ENCODE data around the gene EED.
"Not testable (repeated sequence)": the region's sequence is repeated elsewhere in the genome, so short reads cannot be mapped to it uniquely, and the experiment has no call there.

The EED gene

GRCh38 chr11:86219311-86220193 lies 25.0 kb upstream of the EED start:
- DNase-seq, result no peak

DNA sequence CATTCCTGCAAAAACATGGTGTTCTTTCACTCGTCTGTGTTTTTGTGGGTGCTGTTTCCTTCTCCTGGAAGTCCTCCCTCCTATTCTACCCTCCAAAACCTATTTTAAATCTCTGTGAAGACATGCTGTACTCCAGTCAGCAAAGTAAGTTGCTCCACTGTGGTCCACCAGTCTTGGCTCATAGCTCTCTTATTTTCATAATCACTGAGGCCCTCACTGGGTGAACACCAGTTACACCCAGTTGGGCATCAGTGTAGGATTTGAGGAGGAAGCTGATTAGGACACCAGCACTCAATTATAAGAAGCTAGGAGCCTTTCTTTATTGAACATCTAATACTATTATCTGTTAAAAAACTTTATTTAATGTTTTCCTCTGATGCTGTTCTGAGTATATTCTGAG lies 23.9 kb upstream of the EED start:
- no peak for DNase-seq

GRCh38 chr11:86222081-86222480 lies 22.5 kb upstream of the EED start:
- no peak for DNase-seq

GRCh38 chr11:86224575-86224974 lies 20.0 kb upstream of the EED start:
- DNase-seq, result not testable (repeated sequence)

DNA sequence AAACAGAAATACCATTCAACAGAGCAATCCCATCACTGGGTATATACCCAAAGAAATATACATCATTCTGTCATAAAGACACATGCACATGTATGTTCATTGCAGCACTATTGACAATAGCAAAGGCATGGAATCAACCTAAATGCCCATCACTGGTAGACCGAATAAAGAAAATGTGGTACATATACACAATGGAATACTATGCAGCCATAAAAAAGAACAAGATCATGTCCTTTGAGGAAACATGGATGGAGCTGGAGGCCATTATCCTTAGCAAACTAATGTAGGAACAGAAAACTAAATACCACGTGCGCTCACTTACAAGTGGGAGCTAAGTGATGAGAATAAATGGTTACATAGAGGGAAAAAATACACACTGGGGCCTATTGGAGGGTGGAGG lies 19.2 kb upstream of the EED start:
- DNase-seq, result not testable (repeated sequence)

DNA sequence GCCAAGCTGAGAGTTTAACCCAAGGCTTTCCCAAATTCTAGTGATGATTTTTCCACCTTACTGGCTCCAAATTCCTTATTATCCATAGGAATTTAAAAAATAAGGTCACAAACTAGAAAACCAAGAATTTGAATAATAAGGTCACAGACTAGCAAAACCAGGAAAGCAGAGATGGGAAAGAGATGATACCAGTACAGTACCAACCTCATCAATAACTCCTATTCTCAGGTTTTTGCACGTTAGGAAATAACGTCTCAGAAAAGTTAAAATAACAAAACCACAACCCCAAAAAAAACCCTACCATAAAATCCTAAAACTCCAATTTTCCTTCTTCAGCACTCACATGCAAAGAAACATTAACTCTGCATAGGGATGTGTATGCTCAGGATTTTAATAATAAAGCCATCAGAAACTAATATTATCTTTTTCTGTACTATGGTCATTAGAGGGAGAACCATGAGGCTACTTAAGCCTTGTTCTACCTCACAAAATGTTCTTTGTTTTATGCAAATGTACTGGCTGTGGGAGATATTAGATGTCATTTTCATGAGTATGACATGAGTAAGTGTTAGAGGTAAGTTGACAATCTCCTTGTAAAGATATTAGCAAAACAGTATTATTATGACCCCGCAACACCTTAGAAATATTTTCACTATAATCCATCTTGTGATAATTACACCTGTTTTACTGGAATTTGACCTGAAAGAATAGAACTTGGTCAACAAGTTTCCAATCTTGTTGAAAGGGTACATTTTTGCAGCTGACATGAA lies 16.1 kb upstream of the EED start:
- DNase-seq, result no peak

DNA sequence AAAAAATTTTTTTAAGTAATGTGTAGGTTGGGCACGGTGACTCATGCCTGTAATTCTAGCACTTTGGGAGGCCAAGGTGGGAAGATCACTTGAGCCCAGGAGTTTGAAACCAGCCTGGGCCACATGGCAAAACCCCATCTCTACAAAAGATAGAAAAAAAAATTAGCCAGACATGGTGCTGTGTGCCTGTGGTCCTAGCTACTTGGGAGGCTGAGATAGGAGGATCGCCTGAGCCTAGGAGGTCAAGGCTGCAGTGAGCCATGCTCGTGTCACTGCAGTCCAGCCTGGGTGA lies 15.6 kb upstream of the EED start:
- peak; percentile 58 for DNase-seq

- DNase-seq, result no peak
Measured at GRCh38 chr11:86230179-86230804, 14.3 kb upstream of the EED start.

- DNase-seq, result no peak
Measured at GRCh38 chr11:86230921-86231434, 13.6 kb upstream of the EED start.

- no peak for DNase-seq
Measured at GRCh38 chr11:86232556-86232955, 12.0 kb upstream of the EED start.

- DNase-seq, result no peak
Measured at GRCh38 chr11:86234831-86235461, 9.6 kb upstream of the EED start.

DNA sequence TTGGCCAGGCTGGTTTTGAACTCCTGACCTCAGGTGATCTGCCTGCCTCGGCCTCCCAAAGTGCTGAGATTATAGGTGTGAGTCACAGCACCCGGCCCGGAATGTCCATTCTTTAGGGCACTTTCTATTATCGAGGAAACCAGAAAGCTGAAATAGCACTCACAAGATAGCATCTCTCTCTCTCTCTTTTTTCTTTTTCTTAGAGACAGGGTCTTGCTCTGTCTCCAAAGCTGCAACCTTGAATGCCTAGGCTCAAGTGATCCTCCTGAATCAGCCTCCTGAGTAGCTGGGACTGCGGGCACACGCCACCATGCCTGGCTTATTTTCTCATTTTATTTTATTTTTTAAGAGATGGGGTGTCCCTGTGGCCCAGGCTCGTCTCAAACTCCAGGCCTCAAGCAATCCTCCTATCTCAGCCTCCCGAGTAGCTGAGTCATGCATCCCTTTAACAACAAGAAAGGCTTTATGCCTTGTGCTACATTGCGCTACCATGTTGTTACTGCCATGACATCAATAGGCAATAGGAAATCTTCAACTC lies 7.2 kb upstream of the EED start:
- no peak for DNase-seq

DNA sequence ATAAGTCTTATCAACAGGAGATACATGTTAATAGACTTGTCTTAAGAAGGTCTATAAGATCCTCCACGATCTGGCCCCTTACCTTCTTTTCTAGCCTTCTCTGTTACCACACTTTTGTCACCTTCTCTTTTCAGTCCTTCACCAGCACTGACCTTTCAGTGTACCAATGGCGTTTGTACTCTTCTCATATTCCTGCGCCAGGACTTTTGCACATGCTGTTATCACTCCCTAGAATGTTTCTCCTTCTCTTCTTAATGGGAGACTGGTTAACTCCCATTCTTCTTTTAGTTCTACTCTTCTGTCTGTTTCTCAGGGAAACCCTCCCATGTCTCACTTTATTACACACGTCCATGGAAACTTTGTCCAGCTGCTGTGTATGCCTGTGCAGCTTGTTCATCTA lies 4.4 kb upstream of the EED start:
- DNase-seq, result no peak

DNA sequence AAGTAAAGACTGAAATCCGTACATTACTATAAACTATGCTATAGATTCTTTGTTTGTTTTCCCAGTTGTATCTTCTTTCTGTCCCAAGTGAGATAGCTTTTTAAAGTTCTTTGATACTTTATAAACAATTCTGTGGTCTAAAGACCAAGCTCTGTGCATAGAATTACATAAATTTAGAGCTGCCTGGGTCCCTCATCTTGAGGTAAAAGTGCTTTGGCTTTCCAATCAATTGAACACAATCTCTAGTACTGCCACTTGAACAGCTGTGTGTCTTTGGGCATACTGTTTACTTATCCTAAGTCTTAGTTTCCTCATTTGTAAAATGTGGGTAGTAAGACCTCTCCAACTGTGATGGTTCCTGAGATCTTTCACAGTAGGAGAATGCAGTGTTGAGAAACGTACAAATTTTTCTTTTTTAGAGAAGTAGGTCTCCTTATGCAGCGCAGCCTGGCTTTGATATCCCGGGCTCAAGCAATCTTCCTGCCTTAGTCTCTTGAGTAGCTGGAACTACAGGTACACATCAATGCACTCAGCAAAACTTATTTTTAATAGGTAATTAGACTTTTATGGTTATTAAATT lies 2.5 kb upstream of the EED start:
- DNase-seq, result no peak

DNA sequence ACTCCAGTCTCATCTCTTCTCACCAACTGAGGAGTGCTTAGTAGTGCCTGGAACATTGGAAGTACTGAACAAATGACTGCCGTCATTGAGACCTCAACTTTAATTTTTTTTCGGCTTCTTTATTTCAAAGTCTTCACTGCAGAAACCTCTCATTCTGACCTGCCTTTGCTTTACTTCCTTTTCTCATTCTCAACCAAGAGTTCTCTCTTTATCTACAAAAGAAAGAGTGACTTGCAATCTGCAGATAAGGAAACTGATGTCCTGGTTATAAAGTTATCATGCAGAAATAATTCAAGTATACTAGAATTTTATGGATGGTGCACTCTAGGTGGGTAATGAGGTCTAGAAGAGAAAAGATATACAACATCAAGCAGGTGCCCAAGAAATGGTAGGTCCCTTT lies 1.2 kb upstream of the EED start:
- DNase-seq, result no peak

DNA sequence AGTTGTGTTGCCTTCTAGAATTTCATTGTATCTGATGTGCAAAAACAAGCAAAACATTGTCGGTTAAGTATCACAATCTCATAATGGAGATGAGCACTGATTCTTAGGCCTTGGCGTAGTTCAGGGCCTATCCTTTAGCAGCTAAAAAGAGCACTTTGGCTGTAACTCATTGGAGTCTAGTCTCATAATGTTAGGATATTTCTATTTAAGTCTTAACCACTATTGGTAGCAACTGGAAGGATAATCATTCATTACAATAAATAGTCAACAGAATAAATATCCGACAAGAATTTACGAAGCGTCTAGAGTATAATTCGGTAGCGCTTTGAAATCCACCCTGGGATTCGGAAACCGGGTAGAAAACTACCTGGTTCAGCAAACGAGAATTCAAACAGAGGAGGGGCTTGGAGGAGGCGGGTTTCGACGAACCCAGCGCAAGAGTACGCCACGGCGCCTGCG lies 461 bp upstream of the EED start:
- peak; percentile 86 for DNase-seq

DNA sequence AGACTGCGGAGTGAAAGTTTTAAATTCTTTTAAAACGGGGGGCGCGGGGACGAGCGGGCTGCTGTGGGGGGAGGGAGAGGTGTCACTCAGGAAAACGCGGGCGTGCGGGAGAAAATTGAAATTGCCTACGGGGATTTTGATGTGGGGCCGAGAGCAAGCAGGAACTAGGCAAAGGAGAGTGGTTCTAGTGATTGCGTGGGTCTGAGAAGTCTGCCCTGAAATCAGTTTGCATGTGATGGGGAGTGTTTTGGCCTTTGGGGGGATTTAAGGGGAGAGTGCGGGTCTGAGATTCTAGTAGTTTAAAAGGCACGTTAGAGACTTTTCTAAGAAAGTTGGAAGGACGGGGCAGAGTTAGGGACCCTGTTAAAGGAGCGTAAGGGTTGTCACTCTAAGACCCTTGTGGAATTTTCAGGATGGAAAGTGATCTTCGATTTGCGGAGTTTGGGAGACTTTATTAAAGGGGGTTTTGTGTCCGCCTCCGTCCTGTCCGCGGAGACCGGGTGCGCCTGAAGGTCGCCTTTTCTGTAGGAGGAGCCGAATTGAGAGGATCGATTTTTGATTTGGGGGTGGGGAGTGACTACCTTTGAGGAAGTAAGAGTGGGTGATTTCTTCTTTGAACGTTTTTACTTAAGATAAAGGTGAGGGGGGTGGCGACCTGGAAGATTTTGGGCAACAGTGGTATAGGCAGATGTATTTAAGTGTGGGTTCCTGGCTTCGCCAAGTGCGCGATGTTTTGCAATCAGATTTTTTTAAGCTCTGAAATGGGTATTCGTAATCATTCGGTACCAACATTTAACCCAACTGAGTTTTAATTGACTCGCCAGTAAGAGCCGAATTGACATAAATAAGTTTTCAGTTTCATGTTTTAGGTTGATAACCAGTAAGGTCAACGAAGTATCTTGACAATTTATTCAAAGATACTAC lies 1.1 kb downstream of the EED start:
- DNase-seq, result peak; percentile 37

GRCh38 chr11:86246293-86246675 lies 1.7 kb downstream of the EED start:
- DNase-seq, result no peak

GRCh38 chr11:86247608-86248007 lies 3.1 kb downstream of the EED start:
- DNase-seq, result no peak

DNA sequence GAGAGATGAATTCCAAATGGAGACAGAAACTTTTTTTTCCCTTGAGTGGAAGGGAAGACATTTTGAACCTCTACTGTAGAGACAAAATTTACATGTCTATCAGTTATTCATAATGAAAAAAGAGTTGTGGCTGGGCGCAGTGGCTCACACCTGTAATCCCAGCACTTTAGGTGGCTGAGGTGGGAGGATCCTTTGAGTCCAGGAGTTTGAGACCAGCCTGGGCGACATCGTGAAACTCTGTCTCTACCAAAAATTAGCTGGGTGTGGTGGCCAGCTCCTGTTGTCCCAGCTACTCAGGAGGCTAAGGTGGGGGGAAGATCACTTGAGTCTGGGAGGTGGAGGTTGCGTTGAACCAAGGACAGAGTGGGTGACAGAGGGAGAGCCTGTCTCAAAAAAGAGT lies 4.1 kb downstream of the EED start:
- no peak for DNase-seq

- no peak for DNase-seq
Measured at GRCh38 chr11:86249307-86250098, 5.0 kb downstream of the EED start.
